DOHH2 (cell line): ENCODE measurements around the gene CDC16.
"Not testable (repeated sequence)": the region's sequence is repeated elsewhere in the genome, so short reads cannot be mapped to it uniquely, and the experiment has no call there.

Experiments
- H3F3A ChIP-seq: fragments of 200-600 bp; sonication (generic), shearing (Covaris generic); 2 replicates; pipeline ENCODE4 v1.6.0; 2016; ENCODE audit warnings: antibody characterized with exemption, mild to moderate bottlenecking; ENCODE audit not compliant: control insufficient read depth, insufficient read depth
- H3K27ac ChIP-seq: fragments of 200-600 bp; sonication (generic); 2 replicates; pipeline ENCODE4 v1.5.1; 2014; ENCODE audit warnings: low read depth, mild to moderate bottlenecking, low read length, moderate library complexity
- H3K27me3 ChIP-seq: fragments of 200-600 bp; sonication (generic); 2 replicates; pipeline ENCODE4 v1.6.1; 2014; ENCODE audit warnings: mild to moderate bottlenecking, low read length, mixed read lengths; ENCODE audit not compliant: control insufficient read depth
- H3K36me3 ChIP-seq: fragments of 200-600 bp; sonication (generic); 2 replicates; pipeline ENCODE4 v1.6.1; 2014; ENCODE audit warnings: mild to moderate bottlenecking, low read length, moderate library complexity, mixed read lengths; ENCODE audit not compliant: control insufficient read depth
- H3K4me1 ChIP-seq: fragments of 200-600 bp; sonication (generic); 2 replicates; pipeline ENCODE4 v1.6.1; 2014; ENCODE audit warnings: mild to moderate bottlenecking, low read length, mixed read lengths; ENCODE audit not compliant: control insufficient read depth
- H3K4me2 ChIP-seq: fragments of 200-600 bp; sonication (generic); 2 replicates; pipeline ENCODE4 v1.6.0; 2014; ENCODE audit warnings: mild to moderate bottlenecking, low read length, moderate library complexity
- H3K4me3 ChIP-seq: fragments of 200-600 bp; sonication (generic); 2 replicates; pipeline ENCODE4 v1.5.1; 2014; ENCODE audit warnings: mild to moderate bottlenecking, low read length, mixed read lengths
- H3K79me2 ChIP-seq: fragments of 200-600 bp; sonication (generic); 2 replicates; pipeline ENCODE4 v1.6.1; 2014; ENCODE audit warnings: mild to moderate bottlenecking, low read length, mixed read lengths; ENCODE audit not compliant: control insufficient read depth
- H3K9me2 ChIP-seq: fragments of 200-600 bp; sonication (generic); replicated peaks from 2 replicates; pipeline ENCODE4 v1.6.1; 2014; ENCODE audit warnings: mild to moderate bottlenecking, low read length, mixed read lengths; ENCODE audit not compliant: control insufficient read depth
- H3K9me3 ChIP-seq: fragments of 200-600 bp; sonication (generic); 2 replicates; pipeline ENCODE4 v1.6.1; 2014; ENCODE audit warnings: antibody characterized with exemption, low read length, mixed read lengths; ENCODE audit not compliant: control insufficient read depth, insufficient read depth
- H4K20me1 ChIP-seq: fragments of 200-600 bp; sonication (generic); 2 replicates; pipeline ENCODE4 v1.6.0; 2014; ENCODE audit warnings: low read depth, mild to moderate bottlenecking, antibody characterized with exemption, low read length, moderate library complexity; ENCODE audit not compliant: control insufficient read depth, insufficient read depth
- EZH2phosphoT487 ChIP-seq: fragments of 200-600 bp; sonication (generic); IDR thresholded peaks from 2 replicates; pipeline ENCODE4 v1.6.1; 2017; ENCODE audit warnings: borderline replicate concordance, mild to moderate bottlenecking, antibody characterized with exemption, low read length, moderate library complexity, mixed read lengths
- TF ChIP-seq, protein P1 (sequence below): fragments of 200-600 bp; sonication (generic); IDR thresholded peaks from one replicate; pipeline ENCODE4 v1.5.1; 2014; ENCODE audit warnings: antibody characterized with exemption, mild to moderate bottlenecking, low read depth, low read length; ENCODE audit not compliant: poor library complexity, severe bottlenecking

The CDC16 gene

DNA sequence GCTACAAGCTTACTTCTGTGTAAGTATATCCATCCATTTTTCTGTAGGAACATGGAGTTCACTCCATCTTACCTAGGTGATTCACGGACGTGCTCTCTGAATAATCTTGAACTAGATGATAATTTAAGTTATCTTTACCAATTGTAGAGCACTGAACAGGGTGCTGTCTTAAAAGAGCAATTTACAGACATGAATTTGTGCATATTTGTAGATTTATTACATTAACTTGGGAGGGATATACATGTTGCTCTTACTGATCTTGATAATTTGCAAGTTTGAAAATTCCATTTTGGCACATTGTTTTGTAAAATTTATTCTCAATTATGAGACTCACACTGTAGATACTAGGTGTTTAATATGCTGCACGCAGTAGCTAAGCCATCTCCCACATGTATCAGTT is 9.3 kb downstream of the CDC16 start:
- Histone ChIP-seq H3K9me2 (no peaks in the 10 kb centered on the region), H3K4me1 (no peaks in the 10 kb centered on the region), H4K20me1 (no peaks in the 10 kb centered on the region), H3F3A (no peaks in the 10 kb centered on the region), H3K27ac (no peak overlapping the region), H3K79me2 (no peaks in the 10 kb centered on the region), H3K4me2 (no peak overlapping the region), H3K4me3 (no peak overlapping the region), H3K9me3 (no peaks in the 10 kb centered on the region), H3K27me3 (no peaks in the 10 kb centered on the region), H3K36me3 (peaks cover 94% of the 10 kb centered on the region)
- TF ChIP-seq, protein P1, sequence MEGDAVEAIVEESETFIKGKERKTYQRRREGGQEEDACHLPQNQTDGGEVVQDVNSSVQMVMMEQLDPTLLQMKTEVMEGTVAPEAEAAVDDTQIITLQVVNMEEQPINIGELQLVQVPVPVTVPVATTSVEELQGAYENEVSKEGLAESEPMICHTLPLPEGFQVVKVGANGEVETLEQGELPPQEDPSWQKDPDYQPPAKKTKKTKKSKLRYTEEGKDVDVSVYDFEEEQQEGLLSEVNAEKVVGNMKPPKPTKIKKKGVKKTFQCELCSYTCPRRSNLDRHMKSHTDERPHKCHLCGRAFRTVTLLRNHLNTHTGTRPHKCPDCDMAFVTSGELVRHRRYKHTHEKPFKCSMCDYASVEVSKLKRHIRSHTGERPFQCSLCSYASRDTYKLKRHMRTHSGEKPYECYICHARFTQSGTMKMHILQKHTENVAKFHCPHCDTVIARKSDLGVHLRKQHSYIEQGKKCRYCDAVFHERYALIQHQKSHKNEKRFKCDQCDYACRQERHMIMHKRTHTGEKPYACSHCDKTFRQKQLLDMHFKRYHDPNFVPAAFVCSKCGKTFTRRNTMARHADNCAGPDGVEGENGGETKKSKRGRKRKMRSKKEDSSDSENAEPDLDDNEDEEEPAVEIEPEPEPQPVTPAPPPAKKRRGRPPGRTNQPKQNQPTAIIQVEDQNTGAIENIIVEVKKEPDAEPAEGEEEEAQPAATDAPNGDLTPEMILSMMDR, result no peak
- TF ChIP-seq EZH2phosphoT487, result no peak

DNA sequence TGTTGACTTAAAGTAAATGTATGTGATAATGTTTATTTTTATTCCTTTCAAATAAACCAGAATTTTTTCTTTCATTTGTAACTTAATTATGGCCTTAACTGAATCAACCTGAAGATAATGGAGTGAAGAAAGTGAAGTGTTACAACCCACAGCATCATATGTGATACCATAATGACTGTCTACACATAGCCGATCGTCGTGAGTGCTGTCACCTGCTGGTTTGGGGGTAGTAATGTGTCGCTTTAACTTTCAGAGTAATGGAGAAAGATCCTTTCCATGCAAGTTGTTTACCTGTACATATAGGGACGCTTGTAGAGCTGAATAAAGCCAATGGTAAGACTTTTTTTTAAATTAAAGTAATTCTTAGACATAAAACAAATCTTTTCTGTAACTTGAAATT is 9.9 kb downstream of the CDC16 start:
- Histone ChIP-seq H3K4me2 (no peak overlapping the region), H3K4me3 (no peak overlapping the region), H4K20me1 (no peaks in the 10 kb centered on the region), H3K4me1 (no peaks in the 10 kb centered on the region), H3K9me3 (no peaks in the 10 kb centered on the region), H3K79me2 (no peaks in the 10 kb centered on the region), H3F3A (no peaks in the 10 kb centered on the region), H3K9me2 (no peaks in the 10 kb centered on the region), H3K27ac (no peak overlapping the region), H3K27me3 (no peaks in the 10 kb centered on the region), H3K36me3 (peaks cover 94% of the 10 kb centered on the region)
- TF ChIP-seq EZH2phosphoT487, result no peak
- TF ChIP-seq, protein P1, result no peak

DNA sequence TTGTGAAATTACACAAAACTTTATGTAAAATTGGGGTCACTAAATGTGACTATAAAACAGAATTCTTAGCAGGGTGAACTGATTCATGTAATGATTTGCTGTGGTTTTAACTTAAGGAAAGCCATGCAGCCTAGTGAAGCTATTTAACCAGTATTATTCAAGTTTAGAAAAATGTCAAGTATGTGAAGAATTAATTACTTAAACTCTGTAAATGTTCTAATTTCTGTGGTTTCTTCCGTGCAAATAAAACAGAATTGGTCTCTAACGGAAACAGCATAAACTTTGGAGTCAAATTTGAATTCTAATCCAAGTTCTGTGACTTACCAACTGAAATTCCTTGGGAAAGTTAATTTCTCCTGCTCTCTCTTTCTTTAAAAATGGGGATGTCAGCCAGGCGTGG is 13.3 kb downstream of the CDC16 start:
- Histone ChIP-seq H3K79me2 (no peaks in the 10 kb centered on the region), H3K27me3 (no peaks in the 10 kb centered on the region), H3F3A (no peaks in the 10 kb centered on the region), H3K36me3 (peaks cover 93% of the 10 kb centered on the region), H3K4me2 (no peak overlapping the region), H3K9me3 (no peaks in the 10 kb centered on the region), H3K9me2 (no peaks in the 10 kb centered on the region), H4K20me1 (no peaks in the 10 kb centered on the region), H3K27ac (no peak overlapping the region), H3K4me3 (no peak overlapping the region), H3K4me1 (no peaks in the 10 kb centered on the region)
- TF ChIP-seq, protein P1, result no peak
- no peak for TF ChIP-seq EZH2phosphoT487

DNA sequence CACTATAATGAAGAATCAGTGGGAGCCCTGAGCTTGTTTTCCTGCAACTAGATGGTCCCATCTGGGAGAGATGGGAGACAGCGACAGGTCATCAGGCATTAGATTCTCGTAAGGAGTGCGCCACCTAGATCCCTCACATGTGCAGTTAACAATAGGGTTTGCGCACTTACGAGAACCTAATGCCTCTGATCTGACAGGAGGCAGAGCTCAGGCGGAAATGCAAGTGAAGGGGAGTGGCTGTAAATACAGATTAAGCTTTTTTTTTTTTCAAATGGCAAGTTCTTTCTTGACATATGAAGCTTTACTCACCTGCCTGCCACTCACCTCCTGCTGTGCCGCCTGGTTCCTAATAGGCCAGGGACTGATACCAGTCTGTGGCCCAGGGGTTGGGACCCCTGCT is 14.4 kb downstream of the CDC16 start:
- no peaks in the 10 kb centered on the region for H3K27me3 ChIP-seq
- H4K20me1 ChIP-seq, result no peaks in the 10 kb centered on the region
- H3K9me3 ChIP-seq, result no peaks in the 10 kb centered on the region
- H3K4me3 ChIP-seq, result no peak overlapping the region
- no peaks in the 10 kb centered on the region for H3K4me1 ChIP-seq
- no peak for TF ChIP-seq EZH2phosphoT487
- TF ChIP-seq, protein P1, result no peak
- H3K79me2 ChIP-seq, result no peaks in the 10 kb centered on the region
- no peak overlapping the region for H3K27ac ChIP-seq
- no peaks in the 10 kb centered on the region for H3F3A ChIP-seq
- H3K36me3 ChIP-seq, result peaks cover 86% of the 10 kb centered on the region
- H3K9me2 ChIP-seq, result no peaks in the 10 kb centered on the region
- no peak overlapping the region for H3K4me2 ChIP-seq

DNA sequence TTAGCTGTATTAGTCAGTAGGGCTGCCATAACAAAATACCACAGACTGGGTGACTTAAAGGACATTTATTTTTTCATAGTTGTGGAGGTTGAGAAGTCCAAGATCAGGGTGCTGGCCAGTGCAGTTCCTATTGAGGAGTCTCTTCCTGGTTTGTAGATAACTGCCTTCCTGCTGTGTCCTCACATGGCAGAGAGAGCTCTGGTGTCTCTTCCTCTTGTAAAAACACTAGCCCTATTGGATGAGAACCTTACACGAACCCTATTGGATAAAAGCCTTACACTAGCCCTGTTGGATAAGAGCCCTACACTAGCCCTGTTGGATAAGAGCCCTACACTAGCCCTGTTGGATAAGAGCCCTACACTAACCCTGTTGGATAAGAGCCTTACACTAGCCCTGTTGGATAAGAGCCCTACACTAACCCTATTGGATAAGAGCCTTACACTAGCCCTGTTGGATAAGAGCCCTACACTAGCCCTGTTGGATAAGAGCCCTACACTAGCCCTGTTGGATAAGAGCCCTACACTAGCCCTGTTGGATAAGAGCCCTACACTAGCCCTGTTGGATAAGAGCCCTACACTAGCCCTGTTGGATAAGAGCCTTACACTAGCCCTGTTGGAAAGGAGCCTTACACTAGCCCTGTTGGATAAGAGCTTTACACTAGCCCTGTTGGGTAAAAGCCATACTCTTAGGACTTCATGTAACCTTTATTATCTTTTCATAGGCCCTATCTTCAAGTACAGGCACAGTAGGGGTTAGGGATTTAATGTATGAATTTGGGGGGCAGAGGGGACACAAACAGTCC is 17.1 kb downstream of the CDC16 start:
- not testable (repeated sequence) for H3K4me3 ChIP-seq, H3K4me1 ChIP-seq, H3K79me2 ChIP-seq, H3K9me2 ChIP-seq, H3K9me3 ChIP-seq, H3K27ac ChIP-seq, H4K20me1 ChIP-seq, H3K27me3 ChIP-seq, H3F3A ChIP-seq, H3K4me2 ChIP-seq
- H3K36me3 ChIP-seq, result peaks cover 86% of the 10 kb centered on the region
